HG03469 (cell line): Measurements from ENCODE around the gene PIK3R3.

ENCODE experiments used
- ATAC-seq: cut with Tn5 transposase; IDR thresholded peaks from one replicate; pipeline ENCODE4 v1.9.1; 2021; ENCODE audit warnings: mild to moderate bottlenecking, moderate library complexity, moderate number of reproducible peaks; ENCODE audit not compliant: unreplicated experiment

PIK3R3 gene

GRCh38 chr1:46158312-46159281 is 26.2 kb upstream of the PIK3R3 start:
- no peak for ATAC-seq

- ATAC-seq, result no peak
Measured at GRCh38 chr1:46157916-46158311, 25.5 kb upstream of the PIK3R3 start.

GRCh38 chr1:46153732-46154131 is 21.3 kb upstream of the PIK3R3 start:
- no peak for ATAC-seq

DNA sequence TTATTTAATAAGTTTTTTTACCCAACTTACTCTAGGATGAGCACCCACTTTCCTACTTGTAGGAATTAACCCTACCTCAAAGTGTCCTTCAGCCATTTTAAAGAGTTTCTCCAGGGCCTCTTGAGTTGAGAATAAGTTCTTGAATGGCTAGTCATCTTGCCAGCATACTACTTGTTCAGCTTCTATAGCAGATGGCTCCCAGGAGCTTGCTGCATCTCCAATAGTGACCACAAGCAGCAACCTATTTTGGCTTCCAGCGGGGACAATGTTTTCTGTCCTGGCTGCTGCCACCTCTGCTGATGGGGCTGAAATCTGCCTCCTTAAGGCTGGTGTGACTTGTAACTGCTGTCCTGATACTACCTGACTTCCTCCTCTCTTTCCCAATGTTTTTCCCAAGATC is 20.8 kb upstream of the PIK3R3 start:
- ATAC-seq, result no peak

GRCh38 chr1:46152016-46152415 is 19.6 kb upstream of the PIK3R3 start:
- ATAC-seq, result no peak

DNA sequence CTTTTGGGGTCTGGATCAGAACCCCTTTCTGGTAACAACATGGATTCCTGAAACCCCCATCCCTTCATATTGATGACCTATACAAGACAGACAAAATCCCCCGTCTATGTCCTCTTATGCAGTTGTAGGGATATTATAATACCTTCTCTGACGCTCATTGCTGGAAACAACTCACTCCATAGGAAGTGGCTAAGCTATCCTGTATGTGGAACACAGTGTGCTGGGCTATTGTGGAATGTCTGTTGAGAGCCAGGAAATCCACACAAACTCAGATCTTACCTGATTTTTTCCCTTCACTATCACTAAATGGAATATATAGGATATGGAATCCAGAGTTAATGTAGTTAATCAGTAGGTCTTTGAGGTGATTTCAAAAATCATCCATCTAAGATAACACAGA is 17.7 kb upstream of the PIK3R3 start:
- no peak for ATAC-seq

DNA sequence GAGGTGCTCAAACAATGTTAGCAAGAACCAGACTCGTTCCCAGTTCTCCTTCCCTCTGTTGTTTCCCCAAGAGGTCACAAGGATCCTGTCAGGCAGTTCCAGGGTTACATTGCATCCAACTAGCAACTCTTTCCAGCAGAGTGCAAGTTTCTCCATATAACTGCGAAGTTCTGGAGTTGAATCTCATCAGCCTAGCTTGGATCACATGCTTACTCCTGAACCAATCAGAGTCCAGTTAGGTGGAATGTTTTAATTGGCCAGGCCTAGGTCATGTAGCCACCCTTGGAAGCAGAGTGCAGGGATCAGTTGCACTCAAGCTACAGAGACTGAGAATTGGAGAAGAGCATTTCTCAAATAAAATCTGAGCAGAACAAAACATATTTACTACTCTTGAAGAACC is 15.9 kb upstream of the PIK3R3 start:
- ATAC-seq, result no peak

DNA sequence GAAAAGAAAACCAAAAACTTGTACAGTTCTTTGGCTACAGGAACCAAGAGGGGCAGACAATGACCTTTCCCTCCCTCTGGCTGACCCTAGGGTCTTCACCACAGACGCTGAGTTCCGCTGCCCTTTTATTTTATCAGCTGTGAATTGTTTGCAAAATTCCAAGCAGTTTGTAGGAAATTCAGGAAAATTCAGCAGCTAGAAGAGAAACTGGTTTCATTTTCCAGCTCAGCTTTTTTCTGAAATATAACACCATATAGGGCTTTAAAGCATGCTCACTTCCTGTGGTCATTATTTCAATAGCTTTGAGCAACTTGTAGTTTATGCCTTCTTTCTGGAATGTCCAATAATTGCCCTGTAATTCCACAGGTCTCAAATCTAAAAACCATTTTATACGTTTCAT is 5.5 kb upstream of the PIK3R3 start:
- no peak for ATAC-seq

- ATAC-seq, result no peak
Measured at GRCh38 chr1:46136711-46137110, 4.3 kb upstream of the PIK3R3 start.

- ATAC-seq, result no peak
Measured at GRCh38 chr1:46134660-46135331, 2.4 kb upstream of the PIK3R3 start.

GRCh38 chr1:46133781-46134350 is 1.4 kb upstream of the PIK3R3 start:
- ATAC-seq, result no peak

- peak; percentile 18 for ATAC-seq
Measured at GRCh38 chr1:46133181-46133658, 791 bp upstream of the PIK3R3 start.

GRCh38 chr1:46131712-46132528 is 509 bp downstream of the PIK3R3 start:
- ATAC-seq, result no peak

DNA sequence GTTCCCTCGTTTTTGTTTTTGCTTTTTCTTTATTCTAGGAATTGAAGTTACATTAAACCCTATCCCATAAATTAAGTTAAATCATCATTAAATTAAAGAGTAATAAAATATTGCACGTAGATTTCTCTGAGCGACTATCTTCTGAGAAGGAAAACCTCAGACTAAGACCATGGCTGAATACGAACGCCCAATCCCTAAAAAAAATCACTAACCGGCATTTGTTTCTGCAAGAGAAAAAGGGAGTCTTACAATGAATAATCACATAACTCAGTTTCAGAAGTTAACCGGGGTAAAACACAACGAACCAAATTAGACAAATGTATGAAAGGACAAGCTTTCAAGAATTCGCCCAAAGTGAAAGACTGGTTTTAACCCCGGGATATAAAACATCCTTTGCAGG is 1.3 kb downstream of the PIK3R3 start:
- ATAC-seq, result no peak

DNA sequence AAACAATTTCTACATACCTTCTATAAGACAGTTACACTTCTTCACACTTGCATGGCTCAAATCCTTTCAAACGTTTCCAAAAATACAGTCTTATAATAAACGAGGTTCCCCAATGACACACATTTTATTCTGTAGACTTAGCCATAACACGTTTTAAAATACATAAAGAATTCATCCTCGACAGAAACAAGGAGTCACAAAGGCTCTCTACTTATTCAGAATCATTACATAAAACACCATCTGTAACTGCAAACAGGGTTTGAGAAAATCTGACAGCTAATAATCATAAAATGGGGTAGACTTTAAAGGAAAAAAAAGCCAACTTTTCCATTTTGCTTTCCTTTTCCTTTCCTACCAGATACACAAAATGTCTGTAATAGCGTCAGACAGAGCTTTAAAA is 1.8 kb downstream of the PIK3R3 start:
- ATAC-seq, result no peak

DNA sequence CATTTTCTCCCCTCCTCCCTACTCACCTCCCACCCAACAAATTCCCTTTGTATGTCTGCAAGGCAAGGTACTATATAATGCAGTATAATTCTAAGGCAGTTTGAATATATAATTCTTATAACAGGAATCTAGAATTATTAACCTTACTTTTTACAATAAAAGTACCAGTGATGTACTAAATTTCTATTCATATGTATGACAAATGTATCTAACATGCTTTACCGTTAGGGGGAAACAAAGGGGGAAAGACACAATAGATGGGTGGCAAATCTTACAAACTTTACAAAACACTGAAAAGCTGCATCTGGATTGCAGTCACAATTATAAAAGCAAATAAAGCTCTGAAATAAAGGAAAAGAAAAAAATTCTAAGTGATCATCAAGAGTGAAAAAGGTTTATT is 2.3 kb downstream of the PIK3R3 start:
- no peak for ATAC-seq

DNA sequence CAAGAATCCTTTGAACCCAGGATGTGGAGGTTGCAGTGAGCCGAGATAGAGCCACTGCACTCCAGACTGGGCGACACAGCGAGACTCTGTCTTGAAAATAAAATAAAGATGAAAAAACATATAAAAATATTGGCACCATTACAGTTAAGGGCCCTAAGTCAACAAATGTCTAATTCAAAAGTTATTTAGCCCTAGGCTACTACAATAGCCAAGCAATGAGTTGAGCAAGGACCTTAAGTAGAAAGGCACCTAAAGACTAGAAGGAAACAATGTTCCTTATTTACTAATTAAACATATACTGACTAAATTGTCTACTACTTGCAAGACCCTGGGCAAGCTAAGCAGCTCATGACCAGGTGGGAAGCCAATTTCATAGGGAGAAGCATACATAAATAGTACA is 4.1 kb downstream of the PIK3R3 start:
- no peak for ATAC-seq

DNA sequence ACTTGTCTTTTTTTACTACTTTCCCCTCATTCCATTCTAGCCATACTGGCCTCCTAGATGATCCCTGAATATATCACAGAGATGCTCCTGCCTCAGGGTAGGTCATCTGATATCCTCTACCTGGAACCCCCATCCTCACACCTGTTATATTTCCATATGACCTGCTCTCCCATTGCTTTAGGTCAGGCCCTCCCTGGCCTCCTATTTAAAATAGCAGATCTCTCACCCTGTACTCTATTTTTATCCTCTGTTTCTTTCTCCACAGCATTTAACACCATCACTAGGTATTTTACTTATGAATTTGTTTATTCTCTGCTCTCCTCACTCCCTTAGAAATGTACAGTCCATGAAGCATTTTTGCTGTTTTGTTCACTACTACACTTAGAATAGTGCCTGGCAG is 13.6 kb downstream of the PIK3R3 start:
- ATAC-seq, result no peak

DNA sequence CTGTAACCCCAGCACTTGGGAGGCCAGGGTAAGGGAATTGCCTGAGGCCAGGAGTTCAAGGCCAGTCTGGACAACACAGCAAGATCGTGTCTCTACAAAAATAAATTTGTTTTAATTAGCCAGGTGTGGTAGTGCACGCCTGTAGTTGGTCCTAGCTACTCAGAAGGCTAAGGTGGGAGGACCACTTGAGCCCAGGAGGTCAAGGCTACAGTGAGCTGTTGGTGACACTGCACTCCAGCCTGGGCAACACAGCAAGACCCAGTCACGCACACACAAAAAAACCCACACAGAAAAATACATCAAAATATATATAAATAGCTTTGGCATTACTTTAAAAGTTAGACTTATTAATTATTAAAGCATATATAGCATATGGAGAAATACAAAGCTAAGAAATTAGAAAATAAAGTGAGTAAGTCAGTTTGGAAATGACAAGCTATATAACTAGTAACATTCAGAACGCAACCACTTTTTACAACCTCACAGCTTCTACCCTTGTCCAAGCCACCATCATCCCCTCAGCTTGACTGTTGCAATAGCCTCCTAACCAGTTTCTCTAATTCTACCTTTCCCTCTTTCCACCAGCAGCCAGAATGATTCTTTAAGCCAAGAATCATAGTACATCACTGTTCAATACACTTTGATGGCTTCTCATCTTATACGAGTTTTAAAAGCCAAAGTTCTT is 14.5 kb downstream of the PIK3R3 start:
- ATAC-seq, result no peak

GRCh38 chr1:46114925-46115603 is 17.4 kb downstream of the PIK3R3 start:
- no peak for ATAC-seq
